Measurements from ENCODE around the gene ERBB4. TPM values are rescaled to one million over a fixed set of nuclear protein-coding genes. Genes with fewer than 3 reads are reported as not detected.
A peak's percentile ranks its signal among the peaks of the same experiment; 100 is the strongest.

The ERBB4 gene
- total RNA-seq, 1 donor from 2014 or later = 1.2 TPM

- Histone ChIP-seq H3K27me3 (ENCODE audit: insufficient read depth, low read length) (no peaks in the 10 kb centered on the region), H3K79me2 (ENCODE audit: insufficient read depth, low read length) (no peaks in the 10 kb centered on the region), H3K36me3 (ENCODE audit: insufficient read depth, low read length) (no peaks in the 10 kb centered on the region), H4K20me1 (ENCODE audit: insufficient read depth, low read length) (no peaks in the 10 kb centered on the region), H3K27ac (ENCODE audit: low read depth, low read length) (no peak overlapping the region), H3K9ac (ENCODE audit: low read length) (no peak overlapping the region), H2AFZ (ENCODE audit: low read depth, low read length) (no peak overlapping the region), H3K4me3 (ENCODE audit: insufficient read depth, low read depth, low read length) (no peak overlapping the region), H3K4me1 (ENCODE audit: insufficient read depth, low read length) (no peaks in the 10 kb centered on the region), H3K4me2 (ENCODE audit: low read length) (no peak overlapping the region), H3K9me3 (ENCODE audit: insufficient read depth, low read depth, low read length) (no peaks in the 10 kb centered on the region)
- no peak for DNase-seq (ENCODE audit: low read depth)
- H3K4me1 Mint-ChIP-seq (ENCODE audit: low read depth, unreplicated experiment) = no peaks in the 10 kb centered on the region
- no peak overlapping the region for H3K27ac Mint-ChIP-seq (ENCODE audit: unreplicated experiment)
- no peak overlapping the region for H3K4me3 Mint-ChIP-seq (ENCODE audit: unreplicated experiment)
- H3K27me3 Mint-ChIP-seq (ENCODE audit: low read depth, unreplicated experiment) = no peaks in the 10 kb centered on the region
- no peak for FAIRE-seq
- no peaks in the 10 kb centered on the region for H3K9me3 Mint-ChIP-seq (ENCODE audit: unreplicated experiment)
- TF ChIP-seq EZH2 (IDR thresholded peaks at IDR 0.05; ENCODE audit: insufficient read depth, low read length) (no peak), CTCF (IDR thresholded peaks at IDR 0.05; ENCODE audit: insufficient read depth, low read depth, low read length) (no peak)
- no peaks in the 10 kb centered on the region for H3K36me3 Mint-ChIP-seq (ENCODE audit: low read depth, unreplicated experiment)
These were observed 1184.1 kb downstream of the ERBB4 start for GRCh38 chr2:211354481-211354880.

GRCh38 chr2:211351987-211352386, 1186.6 kb downstream of the ERBB4 start:
- Histone ChIP-seq H3K4me1 (ENCODE audit: insufficient read depth, low read length) (no peaks in the 10 kb centered on the region), H3K79me2 (ENCODE audit: insufficient read depth, low read length) (no peaks in the 10 kb centered on the region), H2AFZ (ENCODE audit: low read depth, low read length) (peak overlapping the region; percentile 15), H3K36me3 (ENCODE audit: insufficient read depth, low read length) (no peaks in the 10 kb centered on the region), H3K27ac (ENCODE audit: low read depth, low read length) (no peak overlapping the region), H3K4me3 (ENCODE audit: insufficient read depth, low read depth, low read length) (no peak overlapping the region), H3K27me3 (ENCODE audit: insufficient read depth, low read length) (no peaks in the 10 kb centered on the region), H3K4me2 (ENCODE audit: low read length) (no peak overlapping the region), H3K9me3 (ENCODE audit: insufficient read depth, low read depth, low read length) (no peaks in the 10 kb centered on the region), H4K20me1 (ENCODE audit: insufficient read depth, low read length) (no peaks in the 10 kb centered on the region), H3K9ac (ENCODE audit: low read length) (no peak overlapping the region)
- H3K36me3 Mint-ChIP-seq (ENCODE audit: low read depth, unreplicated experiment) = no peaks in the 10 kb centered on the region
- H3K4me3 Mint-ChIP-seq (ENCODE audit: unreplicated experiment) = no peak overlapping the region
- no peak overlapping the region for H3K27ac Mint-ChIP-seq (ENCODE audit: unreplicated experiment)
- H3K4me1 Mint-ChIP-seq (ENCODE audit: low read depth, unreplicated experiment) = no peaks in the 10 kb centered on the region
- DNase-seq (ENCODE audit: low read depth) (no peak), FAIRE-seq (no peak)
- no peaks in the 10 kb centered on the region for H3K27me3 Mint-ChIP-seq (ENCODE audit: low read depth, unreplicated experiment)
- TF ChIP-seq CTCF (IDR thresholded peaks at IDR 0.05; ENCODE audit: insufficient read depth, low read depth, low read length) (no peak), EZH2 (IDR thresholded peaks at IDR 0.05; ENCODE audit: insufficient read depth, low read length) (no peak)
- H3K9me3 Mint-ChIP-seq (ENCODE audit: unreplicated experiment) = peaks cover 2% of the 10 kb centered on the region

- Histone ChIP-seq H3K27ac (ENCODE audit: low read depth, low read length) (no peak overlapping the region), H3K9ac (ENCODE audit: low read length) (no peak overlapping the region), H3K4me1 (ENCODE audit: insufficient read depth, low read length) (no peaks in the 10 kb centered on the region), H3K79me2 (ENCODE audit: insufficient read depth, low read length) (no peaks in the 10 kb centered on the region), H3K36me3 (ENCODE audit: insufficient read depth, low read length) (no peaks in the 10 kb centered on the region), H4K20me1 (ENCODE audit: insufficient read depth, low read length) (no peaks in the 10 kb centered on the region), H2AFZ (ENCODE audit: low read depth, low read length) (no peak overlapping the region), H3K27me3 (ENCODE audit: insufficient read depth, low read length) (no peaks in the 10 kb centered on the region), H3K4me3 (ENCODE audit: insufficient read depth, low read depth, low read length) (no peak overlapping the region), H3K9me3 (ENCODE audit: insufficient read depth, low read depth, low read length) (peaks cover 3% of the 10 kb centered on the region), H3K4me2 (ENCODE audit: low read length) (no peak overlapping the region)
- TF ChIP-seq CTCF (IDR thresholded peaks at IDR 0.05; ENCODE audit: insufficient read depth, low read depth, low read length) = no peak
- TF ChIP-seq EZH2 (IDR thresholded peaks at IDR 0.05; ENCODE audit: insufficient read depth, low read length) = no peak
- Mint-ChIP-seq H3K4me3 (ENCODE audit: unreplicated experiment) (no peak overlapping the region), H3K36me3 (ENCODE audit: low read depth, unreplicated experiment) (no peaks in the 10 kb centered on the region), H3K27ac (ENCODE audit: unreplicated experiment) (no peak overlapping the region), H3K9me3 (ENCODE audit: unreplicated experiment) (peaks cover 2% of the 10 kb centered on the region), H3K27me3 (ENCODE audit: low read depth, unreplicated experiment) (no peaks in the 10 kb centered on the region), H3K4me1 (ENCODE audit: low read depth, unreplicated experiment) (no peaks in the 10 kb centered on the region)
- FAIRE-seq (no peak), DNase-seq (ENCODE audit: low read depth) (no peak)
These were observed 1189.6 kb downstream of the ERBB4 start for GRCh38 chr2:211349031-211349430.

All from astrocyte (in vitro differentiated cells and primary cell).